ENCODE results near the gene PSMB9.
A peak's percentile ranks its signal among the peaks of the same experiment; 100 is the strongest.

- TF ChIP-seq CTCF (IDR thresholded peaks at IDR 0.05 in 2 of 3, conservative IDR thresholded peaks at IDR 0.05 in 1 of 3; ENCODE audit: insufficient read depth in 2 of 3, low read depth in 1 of 3, low read length in 3 of 3) (peak; percentile 39 to 87 (median 56); a peak in 4 of 6 replicates), CREM (IDR thresholded peaks at IDR 0.05; ENCODE audit: low read depth) (no peak), POLR2AphosphoS5 (IDR thresholded peaks at IDR 0.05; ENCODE audit: control insufficient read depth, insufficient read depth, low read depth, low read length) (no peak), SRF (CRISPR knock-in tag; IDR thresholded peaks at IDR 0.05) (no peak), SRSF3 (IDR thresholded peaks at IDR 0.05; ENCODE audit: insufficient read depth, low read length) (no peak), ZNF253 (CRISPR knock-in tag; conservative IDR thresholded peaks at IDR 0.05) (no peak), ATF4 (CRISPR knock-in tag; IDR thresholded peaks at IDR 0.05) (no peak), ZNF592 (IDR thresholded peaks at IDR 0.05) (no peak), EZH2 (IDR thresholded peaks at IDR 0.05; ENCODE audit: borderline replicate concordance, low read depth, low read length) (no peak), RBM14 (IDR thresholded peaks at IDR 0.05; ENCODE audit: borderline replicate concordance, insufficient read depth, low read depth, low read length) (no peak), FOXK1 (CRISPR knock-in tag; IDR thresholded peaks at IDR 0.05; ENCODE audit: borderline replicate concordance) (no peak), TRIM28 (IDR thresholded peaks at IDR 0.05) (no peak)
These were observed 31.8 kb downstream of the PSMB9 start for GRCh38 chr6:32885698-32886286.

Data from K562 (cell line).